Spleen (tissue), 7 donors: ENCODE measurements around the gene DGUOK.

Experiments used
- CTCF ChIP-seq, 11 experiments: fragments of 200-600 bp in 7 of 11; fragments of 450-650 bp in 4 of 11; sonication (generic) in 4 of 11; IDR thresholded peaks in 8 of 11; conservative IDR thresholded peaks in 3 of 11; 1 replicate in 7 of 11; 2 replicates in 4 of 11; pipeline versions ENCODE4 v1.4.0 to v1.8.0; 2016 to 2021; ENCODE audit warnings: antibody characterized with exemption in 11 of 11, inconsistent platforms in 4 of 11, mild to moderate bottlenecking in 1 of 11
- POLR2A ChIP-seq, 3 donors: fragments of 450-650 bp; IDR thresholded peaks; one replicate each; pipeline ENCODE4 v1.5.1; 2017; ENCODE audit warnings: antibody characterized with exemption in 3 of 3, mild to moderate bottlenecking in 1 of 3
- POLR2AphosphoS5 ChIP-seq, 3 donors: sonication (generic); formaldehyde crosslinking; IDR thresholded peaks; one replicate each; pipeline ENCODE4 v1.5.1; 2017; ENCODE audit warnings: antibody characterized with exemption in 3 of 3
- donor health status: DM: no; HTN: no; CAD: no; lungs with moderate emphysema.
- donor health status: DM: no; HTN: no; CAD: no.
- donor health status: DM: no; HTN: no; CAD: no.

- TF ChIP-seq CTCF (IDR thresholded peaks at IDR 0.05 in 8 of 11, conservative IDR thresholded peaks at IDR 0.05 in 3 of 11), result no peak
- TF ChIP-seq POLR2A (IDR thresholded peaks at IDR 0.05), result no peak
- no peak for TF ChIP-seq POLR2AphosphoS5 (IDR thresholded peaks at IDR 0.05)
These were observed 12.2 kb downstream of the DGUOK start for GRCh38 chr2:73938718-73939352.
